Measurements from ENCODE around the gene MON1B.
A peak's percentile ranks its signal among the peaks of the same experiment; 100 is the strongest.

DNA sequence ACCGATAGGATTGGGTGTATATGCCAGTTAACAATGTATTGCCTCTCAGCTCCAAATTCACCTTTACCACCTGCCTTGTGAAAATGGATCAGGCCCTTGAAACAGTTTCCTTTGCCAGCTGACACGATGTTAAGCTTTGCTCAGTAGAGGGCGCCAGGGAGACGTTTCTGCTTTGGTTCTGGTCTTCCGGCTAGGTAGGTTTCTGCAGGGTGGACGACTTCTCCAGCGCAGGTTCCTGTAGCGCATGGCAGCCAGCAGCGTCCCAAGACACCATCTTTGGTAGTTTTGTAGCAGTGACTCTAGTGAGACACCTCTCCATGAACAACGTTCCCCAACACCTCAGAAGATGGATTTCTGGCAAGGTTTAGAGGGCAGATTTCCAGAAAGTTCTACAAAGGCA is 32.2 kb downstream of the MON1B start:
- TF ChIP-seq, protein P1, sequence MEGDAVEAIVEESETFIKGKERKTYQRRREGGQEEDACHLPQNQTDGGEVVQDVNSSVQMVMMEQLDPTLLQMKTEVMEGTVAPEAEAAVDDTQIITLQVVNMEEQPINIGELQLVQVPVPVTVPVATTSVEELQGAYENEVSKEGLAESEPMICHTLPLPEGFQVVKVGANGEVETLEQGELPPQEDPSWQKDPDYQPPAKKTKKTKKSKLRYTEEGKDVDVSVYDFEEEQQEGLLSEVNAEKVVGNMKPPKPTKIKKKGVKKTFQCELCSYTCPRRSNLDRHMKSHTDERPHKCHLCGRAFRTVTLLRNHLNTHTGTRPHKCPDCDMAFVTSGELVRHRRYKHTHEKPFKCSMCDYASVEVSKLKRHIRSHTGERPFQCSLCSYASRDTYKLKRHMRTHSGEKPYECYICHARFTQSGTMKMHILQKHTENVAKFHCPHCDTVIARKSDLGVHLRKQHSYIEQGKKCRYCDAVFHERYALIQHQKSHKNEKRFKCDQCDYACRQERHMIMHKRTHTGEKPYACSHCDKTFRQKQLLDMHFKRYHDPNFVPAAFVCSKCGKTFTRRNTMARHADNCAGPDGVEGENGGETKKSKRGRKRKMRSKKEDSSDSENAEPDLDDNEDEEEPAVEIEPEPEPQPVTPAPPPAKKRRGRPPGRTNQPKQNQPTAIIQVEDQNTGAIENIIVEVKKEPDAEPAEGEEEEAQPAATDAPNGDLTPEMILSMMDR (IDR thresholded peaks at IDR 0.05; ENCODE audit: insufficient read depth, low read length, poor library complexity, severe bottlenecking), result peak; percentile 35
- TF ChIP-seq EZH2phosphoT487 (conservative IDR thresholded peaks at IDR 0.05; ENCODE audit: low read length), result no peak

Data from SU-DHL-6 (cell line).